HEK293 (cell line): ENCODE results near the gene FKBP8.

Experiments
- GLIS1 ChIP-seq: fragments of 450-650 bp; formaldehyde crosslinking; IDR thresholded peaks from 2 replicates; pipeline ENCODE4 v1.5.1; 2016; ENCODE audit warnings: missing biosample characterization, missing genetic modification characterization
- HIC1 ChIP-seq: fragments of 450-650 bp; formaldehyde crosslinking; IDR thresholded peaks from 2 replicates; pipeline ENCODE4 v1.5.1; 2016; ENCODE audit warnings: missing biosample characterization, missing genetic modification characterization
- IKZF3 ChIP-seq: fragments of 450-650 bp; IDR thresholded peaks from 2 replicates; pipeline ENCODE4 v1.5.0; 2018; ENCODE audit warnings: missing biosample characterization, mild to moderate bottlenecking, missing genetic modification characterization, moderate library complexity
- KLF17 ChIP-seq: fragments of 450-650 bp; formaldehyde crosslinking; IDR thresholded peaks from 2 replicates; pipeline ENCODE4 v1.5.1; 2016; ENCODE audit warnings: missing biosample characterization, missing genetic modification characterization
- PATZ1 ChIP-seq: fragments of 450-650 bp; formaldehyde crosslinking; IDR thresholded peaks from 2 replicates; pipeline ENCODE4 v1.5.1; 2016; ENCODE audit warnings: missing biosample characterization, missing genetic modification characterization
- PRDM4 ChIP-seq: fragments of 450-650 bp; formaldehyde crosslinking; IDR thresholded peaks from 2 replicates; pipeline ENCODE4 v1.5.1; 2017; ENCODE audit warnings: missing biosample characterization, missing genetic modification characterization
- SCRT2 ChIP-seq: fragments of 450-650 bp; formaldehyde crosslinking; IDR thresholded peaks from 2 replicates; pipeline ENCODE4 v1.5.1; 2016; ENCODE audit warnings: missing biosample characterization, missing genetic modification characterization
- SP3 ChIP-seq: fragments of 450-650 bp; formaldehyde crosslinking; IDR thresholded peaks from 2 replicates; pipeline ENCODE4 v1.5.1; 2016; ENCODE audit warnings: missing biosample characterization, missing genetic modification characterization
- TRIM28 ChIP-seq: IDR thresholded peaks from 2 replicates; pipeline ENCODE4 v1.6.1; 2011; ENCODE audit warnings: low read length, control low read depth, borderline replicate concordance
- ZBTB17 ChIP-seq: fragments of 450-650 bp; formaldehyde crosslinking; IDR thresholded peaks from 2 replicates; pipeline ENCODE4 v1.5.1; 2016; ENCODE audit warnings: missing biosample characterization, missing genetic modification characterization
- ZBTB21 ChIP-seq: fragments of 450-650 bp; formaldehyde crosslinking; IDR thresholded peaks from 2 replicates; pipeline ENCODE4 v1.5.1; 2017; ENCODE audit warnings: missing biosample characterization, missing genetic modification characterization
- ZBTB6 ChIP-seq: fragments of 450-650 bp; formaldehyde crosslinking; IDR thresholded peaks from 2 replicates; pipeline ENCODE4 v1.5.1; 2017; ENCODE audit warnings: missing biosample characterization, missing genetic modification characterization
- ZNF19 ChIP-seq: fragments of 450-650 bp; formaldehyde crosslinking; IDR thresholded peaks from 2 replicates; pipeline ENCODE4; 2016; ENCODE audit warnings: missing biosample characterization, missing genetic modification characterization, low read depth
- ZNF335 ChIP-seq: fragments of 450-650 bp; formaldehyde crosslinking; conservative IDR thresholded peaks from 2 replicates; pipeline ENCODE4 v1.5.1; 2016; ENCODE audit warnings: missing biosample characterization, missing genetic modification characterization
- ZNF580 ChIP-seq: fragments of 450-650 bp; formaldehyde crosslinking; IDR thresholded peaks from 2 replicates; pipeline ENCODE4 v1.5.1; 2016; ENCODE audit warnings: missing biosample characterization, missing genetic modification characterization
- ZNF610 ChIP-seq: fragments of 450-650 bp; formaldehyde crosslinking; IDR thresholded peaks from 2 replicates; pipeline ENCODE4 v1.5.1; 2016; ENCODE audit warnings: missing biosample characterization, missing genetic modification characterization, borderline replicate concordance
- ZNF629 ChIP-seq: fragments of 450-650 bp; formaldehyde crosslinking; IDR thresholded peaks from 2 replicates; pipeline ENCODE4 v1.5.1; 2017; ENCODE audit warnings: missing biosample characterization, missing genetic modification characterization
- ZNF654 ChIP-seq: fragments of 450-650 bp; formaldehyde crosslinking; IDR thresholded peaks from 2 replicates; pipeline ENCODE4 v1.5.1; 2016; ENCODE audit warnings: low read depth, missing biosample characterization, missing genetic modification characterization
- ZNF660 ChIP-seq: fragments of 450-650 bp; IDR thresholded peaks from 2 replicates; pipeline ENCODE4 v1.5.1; 2018; ENCODE audit warnings: missing biosample characterization, mild to moderate bottlenecking, missing genetic modification characterization
- ZNF792 ChIP-seq: fragments of 450-650 bp; formaldehyde crosslinking; IDR thresholded peaks from 2 replicates; pipeline ENCODE4 v1.5.1; 2016; ENCODE audit warnings: missing biosample characterization, missing genetic modification characterization

Gene FKBP8

GRCh38 chr19:18543814-18544475, 572 bp upstream of the FKBP8 start (continued):
- TF ChIP-seq KLF17 (tag by site-specific recombination), result 0 out of 2 replicates have a peak, but pooled peaks have one; percentile 35
- TF ChIP-seq PRDM4 (tag by site-specific recombination), result 0 out of 2 replicates have a peak, but pooled peaks have one; percentile 39
- peak; percentile 34; the same call in 1 of the 2 replicates for TF ChIP-seq GLIS1 (tag by site-specific recombination)
- peak; percentile 72 for TF ChIP-seq PATZ1 (tag by site-specific recombination)
- peak; percentile 59; the same call in 1 of the 2 replicates for TF ChIP-seq TRIM28
- peak; percentile 47; the same call in 1 of the 2 replicates for TF ChIP-seq ZNF629
- TF ChIP-seq ZNF660, result no peak
- TF ChIP-seq ZNF792 (tag by site-specific recombination), result peak; percentile 96
- TF ChIP-seq ZNF580 (tag by site-specific recombination), result 0 out of 2 replicates have a peak, but pooled peaks have one; percentile 35
- no peak for TF ChIP-seq IKZF3 (tag by site-specific recombination)
- no peak for TF ChIP-seq SCRT2 (tag by site-specific recombination)
- TF ChIP-seq ZNF610 (tag by site-specific recombination), result peak; percentile 16; the same call in 1 of the 2 replicates
- peak; percentile 94 for TF ChIP-seq ZNF335 (tag by site-specific recombination)
- TF ChIP-seq SP3 (tag by site-specific recombination), result peak; percentile 47; the same call in 1 of the 2 replicates
- TF ChIP-seq ZBTB17, result peak; percentile 78
- peak; percentile 38 for TF ChIP-seq ZNF654 (tag by site-specific recombination)
- TF ChIP-seq ZNF19 (tag by site-specific recombination), result no peak
- TF ChIP-seq HIC1 (tag by site-specific recombination), result peak; percentile 36; the same call in 1 of the 2 replicates
- peak; percentile 95 for TF ChIP-seq ZBTB6 (tag by site-specific recombination)
- peak; percentile 35; the same call in 1 of the 2 replicates for TF ChIP-seq ZBTB21 (tag by site-specific recombination)
